ENCODE measurements around the gene ETV6.

Gene ETV6

GRCh38 chr12:11862798-11863197 is 213.3 kb downstream of the ETV6 start:
- TF ChIP-seq CTCF (IDR thresholded peaks at IDR 0.05; ENCODE audit: borderline replicate concordance, control extremely low read depth, extremely low read depth, insufficient read depth, missing control alignments), result no peak
- in situ Hi-C loops (cut with MboI; ENCODE audit: low sequenced_read_pairs, unreplicated experiment), result no loop called here
- DNase-seq (ENCODE audit: low spot score), result peak; percentile 35

- DNase-seq (ENCODE audit: low spot score), result no peak
- TF ChIP-seq CTCF (IDR thresholded peaks at IDR 0.05; ENCODE audit: borderline replicate concordance, control extremely low read depth, extremely low read depth, insufficient read depth, missing control alignments), result no peak
- in situ Hi-C loops (cut with MboI; ENCODE audit: low sequenced_read_pairs, unreplicated experiment), result no loop called here
Observed at GRCh38 chr12:11863478-11863906, 214.0 kb downstream of the ETV6 start.

- TF ChIP-seq CTCF (IDR thresholded peaks at IDR 0.05; ENCODE audit: borderline replicate concordance, control extremely low read depth, extremely low read depth, insufficient read depth, missing control alignments), result no peak
- no peak for DNase-seq (ENCODE audit: low spot score)
- in situ Hi-C loops (cut with MboI; ENCODE audit: low sequenced_read_pairs, unreplicated experiment), result no loop called here
Observed at GRCh38 chr12:11863988-11864387, 214.5 kb downstream of the ETV6 start.

GRCh38 chr12:11865824-11866223 is 216.3 kb downstream of the ETV6 start:
- in situ Hi-C loops (cut with MboI; ENCODE audit: low sequenced_read_pairs, unreplicated experiment), result no loop called here
- TF ChIP-seq CTCF (IDR thresholded peaks at IDR 0.05; ENCODE audit: borderline replicate concordance, control extremely low read depth, extremely low read depth, insufficient read depth, missing control alignments), result no peak
- no peak for DNase-seq (ENCODE audit: low spot score)

GRCh38 chr12:11868027-11868426 is 218.6 kb downstream of the ETV6 start:
- DNase-seq (ENCODE audit: low spot score), result no peak
- in situ Hi-C loops (cut with MboI; ENCODE audit: low sequenced_read_pairs, unreplicated experiment), result no loop called here
- no peak for TF ChIP-seq CTCF (IDR thresholded peaks at IDR 0.05; ENCODE audit: borderline replicate concordance, control extremely low read depth, extremely low read depth, insufficient read depth, missing control alignments)

- no peak for DNase-seq (ENCODE audit: low spot score)
- in situ Hi-C loops (cut with MboI; ENCODE audit: low sequenced_read_pairs, unreplicated experiment), result no loop called here
- TF ChIP-seq CTCF (IDR thresholded peaks at IDR 0.05; ENCODE audit: borderline replicate concordance, control extremely low read depth, extremely low read depth, insufficient read depth, missing control alignments), result no peak
Observed at GRCh38 chr12:11869406-11869805, 219.9 kb downstream of the ETV6 start.

- no peak for TF ChIP-seq CTCF (IDR thresholded peaks at IDR 0.05; ENCODE audit: borderline replicate concordance, control extremely low read depth, extremely low read depth, insufficient read depth, missing control alignments)
- in situ Hi-C loops (cut with MboI; ENCODE audit: low sequenced_read_pairs, unreplicated experiment), result no loop called here
- no peak for DNase-seq (ENCODE audit: low spot score)
Observed at GRCh38 chr12:11870041-11870451, 220.6 kb downstream of the ETV6 start.

Data from GM13976 (cell line).